ENCODE results near the gene TMEM40.
"Not testable (repeated sequence)": the region's sequence is repeated elsewhere in the genome, so short reads cannot be mapped to it uniquely, and the experiment has no call there.

The TMEM40 gene

GRCh38 chr3:12710062-12710461 is 49.0 kb downstream of the TMEM40 start:
- no peak for DNase-seq

- DNase-seq, result no peak
These were observed 49.7 kb downstream of the TMEM40 start for GRCh38 chr3:12709334-12709733.

DNA sequence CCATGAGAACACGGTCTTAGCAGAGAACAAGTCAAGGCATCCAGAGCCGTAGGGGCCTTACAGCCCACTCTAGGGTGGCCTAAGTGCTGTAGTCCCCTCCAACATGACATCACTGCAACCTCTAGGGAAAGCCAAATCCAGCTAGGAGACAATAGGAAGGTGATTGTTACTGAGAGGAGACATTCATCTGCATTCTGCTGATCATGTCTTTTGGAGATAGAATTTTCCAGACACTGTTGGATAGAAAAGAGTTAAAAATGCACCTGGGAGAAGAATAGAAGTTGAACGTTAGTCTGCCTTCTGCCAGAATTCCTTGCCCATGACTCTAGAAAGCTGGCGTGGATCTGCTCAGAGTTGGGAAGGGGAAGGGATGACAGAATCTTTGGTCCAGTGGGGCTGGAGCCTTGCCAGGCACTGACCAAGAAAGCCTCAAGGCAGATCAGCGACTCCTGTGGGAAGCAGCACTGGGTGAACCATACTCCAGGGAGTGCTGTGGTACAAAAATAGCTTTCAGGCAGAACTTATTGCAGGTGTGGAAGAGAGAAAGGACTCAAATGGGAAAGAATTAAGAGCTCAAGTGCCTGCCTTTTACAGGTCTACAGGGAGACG is 50.4 kb downstream of the TMEM40 start:
- no peak for DNase-seq

DNA sequence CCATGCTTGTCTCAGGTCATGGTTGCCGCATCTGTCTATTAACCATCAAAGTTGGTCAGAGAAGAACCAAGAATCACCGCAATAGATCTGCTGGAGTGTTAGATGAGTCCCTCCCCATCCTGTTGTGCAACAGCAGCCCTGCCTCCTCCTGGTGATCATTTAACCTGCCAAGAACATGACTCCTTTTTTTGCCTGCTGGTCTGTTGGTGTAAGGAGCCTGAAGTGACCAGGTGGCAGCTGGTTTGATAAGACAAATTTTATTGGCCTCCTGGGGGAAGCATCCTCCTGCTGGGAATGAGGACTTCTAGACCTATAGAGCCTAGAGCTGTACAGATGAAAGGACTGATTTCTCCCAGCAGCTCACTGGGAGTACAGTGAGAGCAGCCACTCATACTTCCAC is 51.6 kb downstream of the TMEM40 start:
- DNase-seq, result peak; percentile 15

- peak; percentile 92 for DNase-seq
These were observed 52.4 kb downstream of the TMEM40 start for GRCh38 chr3:12706504-12707253.

DNA sequence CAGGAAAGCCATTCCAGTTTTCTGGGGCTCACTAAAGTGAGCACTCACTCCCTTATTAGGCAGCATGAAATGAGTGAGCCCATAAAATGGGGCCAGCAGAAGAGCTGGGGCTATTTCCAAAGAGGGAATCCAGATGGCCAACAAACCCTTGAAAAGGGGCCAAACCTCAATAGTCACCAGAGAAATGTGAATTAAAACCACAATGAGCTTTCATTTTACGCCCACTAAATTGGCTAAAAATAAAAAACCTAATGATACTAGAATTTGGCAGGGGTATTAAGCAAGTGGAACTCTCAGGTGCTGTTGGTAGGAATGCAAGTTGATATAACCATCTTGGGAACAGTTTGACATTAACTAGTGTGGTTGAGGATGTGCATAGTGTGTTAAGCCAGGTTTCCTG is 53.1 kb downstream of the TMEM40 start:
- no peak for DNase-seq

GRCh38 chr3:12705374-12705926 is 53.6 kb downstream of the TMEM40 start:
- no peak for DNase-seq

GRCh38 chr3:12702501-12702900 is 56.6 kb downstream of the TMEM40 start:
- DNase-seq, result no peak

DNA sequence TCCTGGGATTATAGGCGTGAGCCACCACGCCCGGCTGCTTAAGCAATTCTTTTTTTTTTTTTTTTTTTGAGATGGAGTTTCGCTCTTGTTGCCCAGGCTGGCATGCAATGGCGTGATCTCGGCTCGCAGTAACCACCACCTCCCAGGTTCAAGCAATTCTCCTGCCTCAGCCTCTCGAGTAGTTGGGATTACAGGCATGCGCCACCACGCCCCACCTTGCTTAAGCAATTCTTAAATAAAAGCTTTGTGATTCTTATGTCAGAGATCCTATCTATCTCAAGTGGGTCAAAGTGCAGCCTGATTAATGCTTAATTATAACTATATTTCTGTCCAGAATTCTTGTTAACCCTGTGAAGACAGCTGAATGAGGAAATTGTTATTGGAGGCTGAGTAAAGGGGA is 57.5 kb downstream of the TMEM40 start:
- not testable (repeated sequence) for DNase-seq

GRCh38 chr3:12700800-12701199 is 58.3 kb downstream of the TMEM40 start:
- DNase-seq, result no peak

DNA sequence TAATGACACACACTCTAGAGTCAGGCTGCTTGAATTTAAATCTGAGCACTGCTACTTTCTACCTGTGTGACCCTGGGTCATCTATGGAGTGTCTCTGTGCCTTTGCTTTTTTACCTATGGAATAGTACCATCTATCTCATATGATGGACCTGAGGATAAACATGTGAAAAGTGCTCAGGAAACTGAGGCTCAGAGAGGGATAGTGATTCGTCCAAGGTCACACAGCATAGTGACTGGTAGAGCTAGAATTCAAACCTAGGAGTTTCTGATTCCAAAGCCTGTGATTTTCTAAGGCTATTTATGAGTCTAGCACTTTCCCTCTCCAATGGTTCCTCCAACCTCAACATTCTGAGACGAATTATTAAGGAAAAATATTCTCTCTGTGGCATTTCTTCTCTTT is 63.1 kb downstream of the TMEM40 start:
- DNase-seq, result no peak

- DNase-seq, result no peak
These were observed 63.9 kb downstream of the TMEM40 start for GRCh38 chr3:12695112-12695511.

DNA sequence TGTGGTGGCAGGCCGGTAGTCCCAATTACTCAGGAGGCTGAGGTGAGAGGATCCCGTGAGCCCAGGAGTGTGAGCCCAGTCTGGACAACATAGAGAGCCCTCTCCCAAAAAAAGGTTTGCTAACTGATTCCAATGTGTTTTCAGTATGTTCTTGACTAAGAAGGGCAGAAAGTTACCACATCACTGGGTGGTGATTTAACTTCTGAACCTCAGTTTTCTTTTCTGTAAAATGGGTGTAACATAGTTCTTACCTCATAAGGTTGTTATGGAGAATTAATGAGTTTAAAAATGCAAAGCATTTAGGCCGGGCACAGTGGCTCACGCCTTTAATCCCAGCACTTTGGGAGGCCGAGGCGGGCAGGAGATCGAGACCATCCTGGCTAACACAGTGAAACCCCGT is 66.6 kb downstream of the TMEM40 start:
- DNase-seq, result no peak

- no peak for DNase-seq
These were observed 68.9 kb downstream of the TMEM40 start for GRCh38 chr3:12689997-12690711.

- DNase-seq, result no peak
These were observed 71.1 kb downstream of the TMEM40 start for GRCh38 chr3:12687948-12688347.

- no peak for DNase-seq
These were observed 73.0 kb downstream of the TMEM40 start for GRCh38 chr3:12686096-12686495.

Data from hematopoietic multipotent progenitor cell treated with erythropoietin and hydrocortisone succinate and interleukin-3 and kit ligand, for 6 days (in vitro differentiated cells).